ENCODE results near the gene IFI35. TPM values are rescaled to one million over a fixed set of nuclear protein-coding genes. Genes with fewer than 3 reads are reported as not detected.

IFI35 gene
- total and polyA plus RNA-seq, 2 of the 8 experiments (the other 6 are each of a cell fraction or from before 2014, with no cell fraction given): 2.5 to 4.7 TPM

GRCh38 chr17:43020030-43020621 is 13.5 kb downstream of the IFI35 start (continued):
- TF ChIP-seq CHD7 (IDR thresholded peaks at IDR 0.05; ENCODE audit: insufficient replicate concordance, low read length): no peak
- TF ChIP-seq TAF7 (optimal IDR thresholded peaks at IDR 0.05; ENCODE audit: borderline replicate concordance, low read depth, low read length): no peak
- no peak for TF ChIP-seq TBP (IDR thresholded peaks at IDR 0.05; ENCODE audit: low read depth, low read length)
- TF ChIP-seq CBX5 (IDR thresholded peaks at IDR 0.05; ENCODE audit: low read depth, low read length): no peak
- no peak for TF ChIP-seq EZH2 (IDR thresholded peaks at IDR 0.05; ENCODE audit: low read depth, low read length, severe bottlenecking)
- TF ChIP-seq NRF1 (IDR thresholded peaks at IDR 0.05; ENCODE audit: low read depth, low read length): no peak
- TF ChIP-seq CTCF (IDR thresholded peaks at IDR 0.05; ENCODE audit: control extremely low read depth in 1 of 3, insufficient read depth in 1 of 3, low read depth in 1 of 3, low read length in 3 of 3): no peak
- no peak for TF ChIP-seq SP2 (IDR thresholded peaks at IDR 0.05; ENCODE audit: low read length)
- TF ChIP-seq ASH2L (IDR thresholded peaks at IDR 0.05; ENCODE audit: low read length): no peak

Data from H1 (cell line).